ENCODE measurements around the gene PGM1. TPM values are rescaled to one million over a fixed set of nuclear protein-coding genes. Genes with fewer than 3 reads are reported as not detected.

Gene PGM1
- total and polyA plus RNA-seq, 2 of the 4 experiments (the other 2 are of a cell fraction) = 42.6 to 94.5 TPM

DNA sequence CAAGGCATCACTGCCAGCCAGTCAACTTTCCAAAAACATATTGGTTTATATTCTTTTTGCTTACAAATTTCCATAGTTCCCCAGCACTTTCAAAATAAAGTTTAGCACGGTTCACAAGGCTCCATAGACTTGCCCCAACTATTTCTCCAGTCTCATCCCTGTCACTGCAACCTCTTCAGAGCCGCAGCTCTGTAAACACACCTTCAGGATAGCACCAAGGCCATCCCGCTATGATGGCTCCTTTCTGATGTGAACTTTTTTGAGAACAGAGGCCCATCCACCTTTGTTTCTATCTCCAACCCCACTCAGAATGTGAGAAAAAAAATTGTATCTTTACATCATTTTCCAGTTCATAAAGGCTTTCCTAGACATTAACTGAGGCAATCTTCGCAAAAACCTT lies 26.3 kb downstream of the PGM1 start:
- Histone ChIP-seq H2BK20ac (ENCODE audit: low read depth, low read length) (no peak overlapping the region), H3K27me3 (ENCODE audit: control insufficient read depth, insufficient read depth, low read length) (no peaks in the 10 kb centered on the region), H3K9ac (ENCODE audit: low read depth, low read length) (no peak overlapping the region), H2BK5ac (ENCODE audit: low read depth, low read length, poor library complexity, severe bottlenecking) (no peak overlapping the region), H2AK5ac (ENCODE audit: low read depth, low read length) (no peak overlapping the region), H3K36me3 (ENCODE audit: control insufficient read depth, insufficient read depth, low read length) (no peaks in the 10 kb centered on the region), H3K4me1 (ENCODE audit: control insufficient read depth, insufficient read depth, low read length) (peaks cover 8% of the 10 kb centered on the region), H3K9me1 (ENCODE audit: insufficient read depth, low read length) (0 out of 2 replicates have a peak, but pooled peaks cover 5% of the 10 kb centered on the region), H3K18ac (ENCODE audit: low read depth, low read length) (no peak overlapping the region), H3K56ac (ENCODE audit: extremely low read depth, insufficient read depth, low read length) (no peak overlapping the region), H3K4ac (ENCODE audit: low read depth, low read length) (no peak overlapping the region), H3K23ac (ENCODE audit: low read depth, low read length) (no peak overlapping the region; the same call in 1 of the 2 replicates), H4K20me1 (ENCODE audit: insufficient read depth, low read length) (0 out of 2 replicates have a peak, but pooled peaks cover 4% of the 10 kb centered on the region), H3K27ac (ENCODE audit: insufficient read depth, low read length) (no peak overlapping the region), H2BK120ac (ENCODE audit: low read depth, low read length) (no peak overlapping the region), H4K5ac (ENCODE audit: low read depth, low read length) (no peak overlapping the region), H3K4me3 (ENCODE audit: insufficient read depth, low read depth, low read length) (no peak overlapping the region), H3K9me3 (ENCODE audit: control insufficient read depth, insufficient read depth, low read length) (no peaks in the 10 kb centered on the region), H3K14ac (replicated peaks; ENCODE audit: low read depth, low read length) (no peak overlapping the region), H2BK15ac (ENCODE audit: low read depth, low read length) (no peak overlapping the region), H3K4me2 (ENCODE audit: low read depth, low read length) (no peak overlapping the region), H4K91ac (ENCODE audit: insufficient read depth, low read depth, low read length) (no peak overlapping the region), H3K79me1 (ENCODE audit: low read depth in 1 of 2, low read length in 2 of 2) (peaks cover 17 to 23% of the 10 kb centered on the region in 2 experiments), H2AFZ (replicated peaks; ENCODE audit: low read length, poor library complexity) (no peak overlapping the region), H4K8ac (ENCODE audit: low read depth in 2 of 2, low read length in 2 of 2) (no peak overlapping the region), H2AK9ac (replicated peaks; ENCODE audit: low read depth, low read length, poor library complexity) (no peak overlapping the region)
- intact Hi-C loops (cut with micrococcal nuclease) = loop anchor here (5.0 kb wide), 2 partner anchors 73 to 543 kb away; no protein-coding TSS in a partner anchor
- BruUV-seq (replicated peaks) = no TSS peak
- dilution Hi-C loops (cut with HindIII; ENCODE audit: low sequenced_read_pairs, unreplicated experiment) = no loop called here
- no peak for DNase-seq
- POLR2A ChIA-PET (ENCODE audit: unreplicated experiment) = no interaction called here
- 20% methylated on average over 1 of the region's 4 CpGs; no CpG with 5 or more reads in 1 of the 2 experiments for WGBS, 2 experiments (ENCODE audit: extremely low coverage in 2 of 2, insufficient read length in 1 of 2)
- in situ Hi-C loops (cut with MboI; ENCODE audit: low sequenced_read_pairs) = loop anchor here (5.0 to 10.0 kb wide), 2 partner anchors 515 to 623 kb away; no protein-coding TSS in a partner anchor
- no peak for ATAC-seq (ENCODE audit: low read depth)
- TF ChIP-seq, protein P1, sequence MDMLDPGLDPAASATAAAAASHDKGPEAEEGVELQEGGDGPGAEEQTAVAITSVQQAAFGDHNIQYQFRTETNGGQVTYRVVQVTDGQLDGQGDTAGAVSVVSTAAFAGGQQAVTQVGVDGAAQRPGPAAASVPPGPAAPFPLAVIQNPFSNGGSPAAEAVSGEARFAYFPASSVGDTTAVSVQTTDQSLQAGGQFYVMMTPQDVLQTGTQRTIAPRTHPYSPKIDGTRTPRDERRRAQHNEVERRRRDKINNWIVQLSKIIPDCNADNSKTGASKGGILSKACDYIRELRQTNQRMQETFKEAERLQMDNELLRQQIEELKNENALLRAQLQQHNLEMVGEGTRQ (IDR thresholded peaks at IDR 0.05; ENCODE audit: low read depth, low read length) = no peak
- no peak for TF ChIP-seq SMC3 (IDR thresholded peaks at IDR 0.05; ENCODE audit: low read depth, low read length)
- TF ChIP-seq POLR2A (IDR thresholded peaks at IDR 0.05; ENCODE audit: low read depth, low read length) = no peak
- TF ChIP-seq, protein P2, sequence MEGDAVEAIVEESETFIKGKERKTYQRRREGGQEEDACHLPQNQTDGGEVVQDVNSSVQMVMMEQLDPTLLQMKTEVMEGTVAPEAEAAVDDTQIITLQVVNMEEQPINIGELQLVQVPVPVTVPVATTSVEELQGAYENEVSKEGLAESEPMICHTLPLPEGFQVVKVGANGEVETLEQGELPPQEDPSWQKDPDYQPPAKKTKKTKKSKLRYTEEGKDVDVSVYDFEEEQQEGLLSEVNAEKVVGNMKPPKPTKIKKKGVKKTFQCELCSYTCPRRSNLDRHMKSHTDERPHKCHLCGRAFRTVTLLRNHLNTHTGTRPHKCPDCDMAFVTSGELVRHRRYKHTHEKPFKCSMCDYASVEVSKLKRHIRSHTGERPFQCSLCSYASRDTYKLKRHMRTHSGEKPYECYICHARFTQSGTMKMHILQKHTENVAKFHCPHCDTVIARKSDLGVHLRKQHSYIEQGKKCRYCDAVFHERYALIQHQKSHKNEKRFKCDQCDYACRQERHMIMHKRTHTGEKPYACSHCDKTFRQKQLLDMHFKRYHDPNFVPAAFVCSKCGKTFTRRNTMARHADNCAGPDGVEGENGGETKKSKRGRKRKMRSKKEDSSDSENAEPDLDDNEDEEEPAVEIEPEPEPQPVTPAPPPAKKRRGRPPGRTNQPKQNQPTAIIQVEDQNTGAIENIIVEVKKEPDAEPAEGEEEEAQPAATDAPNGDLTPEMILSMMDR (conservative IDR thresholded peaks at IDR 0.05; ENCODE audit: low read depth, low read length) = no peak
- no peak for TF ChIP-seq MXI1 (IDR thresholded peaks at IDR 0.05; ENCODE audit: borderline replicate concordance, low read depth, low read length)
- no peak for TF ChIP-seq RAD21 (IDR thresholded peaks at IDR 0.05; ENCODE audit: low read length)
- TF ChIP-seq MAZ (IDR thresholded peaks at IDR 0.05; ENCODE audit: borderline replicate concordance, low read depth, low read length) = no peak
- no peak for TF ChIP-seq RCOR1 (IDR thresholded peaks at IDR 0.05; ENCODE audit: insufficient replicate concordance, low read length)
- TF ChIP-seq RFX5 (IDR thresholded peaks at IDR 0.05; ENCODE audit: low read depth, low read length) = no peak
- no peak for TF ChIP-seq CHD1 (IDR thresholded peaks at IDR 0.05; ENCODE audit: low read depth, low read length)
- no peak for TF ChIP-seq FOS (IDR thresholded peaks at IDR 0.05; ENCODE audit: low read depth, low read length)
- no peak for TF ChIP-seq NFE2L2 (IDR thresholded peaks at IDR 0.05; ENCODE audit: low read depth, low read length)
- TF ChIP-seq BHLHE40 (IDR thresholded peaks at IDR 0.05; ENCODE audit: low read depth, low read length) = no peak
- TF ChIP-seq MAFK (IDR thresholded peaks at IDR 0.05; ENCODE audit: low read depth, low read length) = no peak
- TF ChIP-seq, protein P3, sequence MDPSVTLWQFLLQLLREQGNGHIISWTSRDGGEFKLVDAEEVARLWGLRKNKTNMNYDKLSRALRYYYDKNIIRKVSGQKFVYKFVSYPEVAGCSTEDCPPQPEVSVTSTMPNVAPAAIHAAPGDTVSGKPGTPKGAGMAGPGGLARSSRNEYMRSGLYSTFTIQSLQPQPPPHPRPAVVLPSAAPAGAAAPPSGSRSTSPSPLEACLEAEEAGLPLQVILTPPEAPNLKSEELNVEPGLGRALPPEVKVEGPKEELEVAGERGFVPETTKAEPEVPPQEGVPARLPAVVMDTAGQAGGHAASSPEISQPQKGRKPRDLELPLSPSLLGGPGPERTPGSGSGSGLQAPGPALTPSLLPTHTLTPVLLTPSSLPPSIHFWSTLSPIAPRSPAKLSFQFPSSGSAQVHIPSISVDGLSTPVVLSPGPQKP (IDR thresholded peaks at IDR 0.05; ENCODE audit: borderline replicate concordance, low read depth, low read length) = no peak
- no peak for TF ChIP-seq CEBPB (IDR thresholded peaks at IDR 0.05; ENCODE audit: low read depth, low read length)
- CTCF ChIA-PET = no interaction called here

Data from IMR-90 (cell line).